HepG2 (cell line): ENCODE results near the gene SLC34A3. TPM values are rescaled to one million over a fixed set of nuclear protein-coding genes. Genes with fewer than 3 reads are reported as not detected.

Source experiments
- ADNP ChIP-seq: sonication (generic); formaldehyde crosslinking; IDR thresholded peaks from 2 replicates; pipeline ENCODE4 v1.4.0; 2020; ENCODE audit warnings: missing genetic modification reagents
- DR1 ChIP-seq: sonication (generic); formaldehyde crosslinking; IDR thresholded peaks from 2 replicates; pipeline ENCODE4 v1.8.0; 2021; ENCODE audit warnings: mild to moderate bottlenecking, missing genetic modification reagents, inconsistent platforms
- IRX3 ChIP-seq: sonication (generic); formaldehyde crosslinking; IDR thresholded peaks from 2 replicates; pipeline ENCODE4 v1.8.1; 2023; ENCODE audit warnings: mild to moderate bottlenecking, low read depth, missing genetic modification reagents, borderline replicate concordance
- MED8 ChIP-seq: sonication (generic); formaldehyde crosslinking; IDR thresholded peaks from 2 replicates; pipeline ENCODE4 v1.8.1; 2023; ENCODE audit warnings: mild to moderate bottlenecking, missing genetic modification reagents; ENCODE audit not compliant: insufficient replicate concordance
- NONO ChIP-seq, 2 experiments: fragments of 450-650 bp in 1 of 2; sonication (generic) in 1 of 2; formaldehyde crosslinking in 1 of 2; IDR thresholded peaks in 1 of 2; conservative IDR thresholded peaks in 1 of 2; 2 replicates each; pipeline versions ENCODE4 v1.6.1 to v1.8.0; 2017 to 2022; ENCODE audit warnings: mild to moderate bottlenecking in 1 of 2, missing genetic modification reagents in 1 of 2, moderate library complexity in 1 of 2
- SALL1 ChIP-seq: sonication (generic); formaldehyde crosslinking; IDR thresholded peaks from 2 replicates; pipeline ENCODE4 v1.8.0; 2022; ENCODE audit warnings: mild to moderate bottlenecking, missing genetic modification reagents
- TSC22D2 ChIP-seq: sonication (generic); formaldehyde crosslinking; IDR thresholded peaks from 2 replicates; pipeline ENCODE4 v1.5.1; 2020; ENCODE audit warnings: missing genetic modification reagents, mild to moderate bottlenecking, borderline replicate concordance
- ZFP62 ChIP-seq: sonication (generic); formaldehyde crosslinking; IDR thresholded peaks from 2 replicates; pipeline ENCODE4 v1.4.0; 2020; ENCODE audit warnings: missing genetic modification reagents
- ZNF234 ChIP-seq: sonication (generic); formaldehyde crosslinking; conservative IDR thresholded peaks from 2 replicates; pipeline ENCODE4 v1.5.1; 2020; ENCODE audit warnings: mild to moderate bottlenecking, missing genetic modification reagents
- ZNF274 ChIP-seq: sonication (generic); formaldehyde crosslinking; IDR thresholded peaks from 2 replicates; pipeline ENCODE4 v1.5.1; 2020; ENCODE audit warnings: mild to moderate bottlenecking, missing genetic modification reagents
- ZNF484 ChIP-seq: sonication (generic); formaldehyde crosslinking; IDR thresholded peaks from 2 replicates; pipeline ENCODE4 v1.5.1; 2020; ENCODE audit warnings: mild to moderate bottlenecking, low read depth, missing genetic modification reagents, borderline replicate concordance
- ZNF761 ChIP-seq: sonication (generic); formaldehyde crosslinking; conservative IDR thresholded peaks from 2 replicates; pipeline ENCODE4 v1.4.0; 2020; ENCODE audit warnings: mild to moderate bottlenecking, missing genetic modification reagents
- ZSCAN9 ChIP-seq: IDR thresholded peaks from 2 replicates; pipeline ENCODE4 v1.6.1; 2016; ENCODE audit warnings: borderline replicate concordance
- polyA plus RNA-seq, 8 experiments: library from polyadenylated mRNA; depleted of rRNA in 3 of 8; stranded (reverse) in 7 of 8; unstranded in 1 of 8; fragments of >200 nt; fragmentation: Illumina TruSeq in 4 of 8; extraction: Trizol in 4 of 8; gene quantifications; 2 replicates each; pipeline versions ENCODE4 v1.2.1 to v1.2.3, GENCODE V29; 2011 to 2016; ENCODE audit warnings: low read depth in 4 of 8, missing spikeins in 1 of 8, mixed read lengths in 1 of 8; ENCODE audit not compliant: insufficient read depth in 1 of 8
- total RNA-seq, 5 experiments: library from RNA; depleted of rRNA; stranded (reverse); fragments of >200 nt; fragmentation: Illumina TruSeq; extraction: Trizol; gene quantifications; 2 replicates each; pipeline ENCODE4 v1.2.3, GENCODE V29; 2016; ENCODE audit warnings: low read depth in 1 of 5
- TF ChIP-seq, protein P1 (sequence below): sonication (generic); formaldehyde crosslinking; IDR thresholded peaks from 2 replicates; pipeline ENCODE4 v1.5.1; 2020; ENCODE audit warnings: mild to moderate bottlenecking, missing genetic modification reagents, moderate library complexity
- TF ChIP-seq, protein P2 (sequence below): IDR thresholded peaks from 2 replicates; pipeline ENCODE4 v1.6.1; 2012; ENCODE audit warnings: inconsistent platforms
- TF ChIP-seq, protein P3 (sequence below): IDR thresholded peaks from 2 replicates; pipeline ENCODE4 v1.6.1; 2016; ENCODE audit warnings: missing compliant biosample characterization, missing genetic modification reagents, borderline replicate concordance
- TF ChIP-seq, protein P4 (sequence below): sonication (generic); formaldehyde crosslinking; IDR thresholded peaks from 2 replicates; pipeline ENCODE4 v1.5.1; 2020; ENCODE audit warnings: missing genetic modification reagents, mild to moderate bottlenecking, borderline replicate concordance
- TF ChIP-seq, protein P5 (sequence below): sonication (generic); formaldehyde crosslinking; IDR thresholded peaks from 2 replicates; pipeline ENCODE4 v1.4.0; 2020; ENCODE audit warnings: missing genetic modification reagents, mild to moderate bottlenecking, borderline replicate concordance

SLC34A3 gene
- total and polyA plus RNA-seq, 2 of the 13 experiments (the other 11 are each of a cell fraction or from before 2014, with no cell fraction given), result 0.07 to 1.0 TPM

DNA sequence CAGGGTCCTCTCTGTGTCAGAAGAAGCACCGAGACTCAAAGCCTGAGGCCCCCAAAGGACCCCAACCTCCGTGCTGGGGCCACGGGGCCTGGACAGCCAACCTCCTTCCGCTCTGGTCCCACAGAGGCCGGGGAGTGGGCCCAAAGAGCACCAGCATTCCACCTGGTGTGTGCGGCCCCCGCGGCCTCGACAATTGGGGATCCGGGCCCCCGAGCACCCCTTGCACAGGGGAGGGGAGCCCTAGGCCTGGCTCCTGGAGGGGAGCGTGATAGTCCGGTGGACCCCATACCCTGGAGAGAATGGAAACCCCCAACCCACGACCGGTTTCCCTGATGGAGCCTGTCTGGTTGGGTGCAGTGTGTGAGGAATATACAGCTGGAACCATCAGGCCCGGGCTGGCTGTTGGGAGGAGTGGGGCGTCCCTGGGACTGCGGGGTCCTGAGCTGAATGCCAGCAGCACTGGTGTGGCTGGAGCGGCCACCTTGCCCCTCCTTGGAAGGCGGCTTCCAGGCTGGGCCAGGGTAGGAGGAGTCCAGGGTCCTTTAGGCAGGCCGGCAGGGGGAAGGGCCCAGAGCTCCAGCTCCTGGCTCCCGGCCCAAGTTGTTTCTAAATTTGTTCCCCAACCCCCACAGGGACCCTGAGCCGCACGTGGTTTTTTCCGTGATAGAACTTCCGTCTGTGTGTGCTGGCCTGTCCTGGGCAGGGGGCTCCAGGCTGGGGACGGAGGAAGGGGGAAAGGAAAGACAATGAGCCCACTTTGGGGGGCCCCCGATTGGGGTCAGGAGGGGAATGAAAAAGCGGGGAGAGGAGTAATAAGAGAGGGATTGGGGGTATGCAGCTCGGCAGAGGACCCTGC is 46.0 kb downstream of the SLC34A3 start (continued):
- TF ChIP-seq, protein P1, sequence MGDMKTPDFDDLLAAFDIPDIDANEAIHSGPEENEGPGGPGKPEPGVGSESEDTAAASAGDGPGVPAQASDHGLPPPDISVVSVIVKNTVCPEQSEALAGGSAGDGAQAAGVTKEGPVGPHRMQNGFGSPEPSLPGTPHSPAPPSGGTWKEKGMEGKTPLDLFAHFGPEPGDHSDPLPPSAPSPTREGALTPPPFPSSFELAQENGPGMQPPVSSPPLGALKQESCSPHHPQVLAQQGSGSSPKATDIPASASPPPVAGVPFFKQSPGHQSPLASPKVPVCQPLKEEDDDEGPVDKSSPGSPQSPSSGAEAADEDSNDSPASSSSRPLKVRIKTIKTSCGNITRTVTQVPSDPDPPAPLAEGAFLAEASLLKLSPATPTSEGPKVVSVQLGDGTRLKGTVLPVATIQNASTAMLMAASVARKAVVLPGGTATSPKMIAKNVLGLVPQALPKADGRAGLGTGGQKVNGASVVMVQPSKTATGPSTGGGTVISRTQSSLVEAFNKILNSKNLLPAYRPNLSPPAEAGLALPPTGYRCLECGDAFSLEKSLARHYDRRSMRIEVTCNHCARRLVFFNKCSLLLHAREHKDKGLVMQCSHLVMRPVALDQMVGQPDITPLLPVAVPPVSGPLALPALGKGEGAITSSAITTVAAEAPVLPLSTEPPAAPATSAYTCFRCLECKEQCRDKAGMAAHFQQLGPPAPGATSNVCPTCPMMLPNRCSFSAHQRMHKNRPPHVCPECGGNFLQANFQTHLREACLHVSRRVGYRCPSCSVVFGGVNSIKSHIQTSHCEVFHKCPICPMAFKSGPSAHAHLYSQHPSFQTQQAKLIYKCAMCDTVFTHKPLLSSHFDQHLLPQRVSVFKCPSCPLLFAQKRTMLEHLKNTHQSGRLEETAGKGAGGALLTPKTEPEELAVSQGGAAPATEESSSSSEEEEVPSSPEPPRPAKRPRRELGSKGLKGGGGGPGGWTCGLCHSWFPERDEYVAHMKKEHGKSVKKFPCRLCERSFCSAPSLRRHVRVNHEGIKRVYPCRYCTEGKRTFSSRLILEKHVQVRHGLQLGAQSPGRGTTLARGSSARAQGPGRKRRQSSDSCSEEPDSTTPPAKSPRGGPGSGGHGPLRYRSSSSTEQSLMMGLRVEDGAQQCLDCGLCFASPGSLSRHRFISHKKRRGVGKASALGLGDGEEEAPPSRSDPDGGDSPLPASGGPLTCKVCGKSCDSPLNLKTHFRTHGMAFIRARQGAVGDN (CRISPR knock-in tag), result peak; percentile 5
- 0 out of 2 replicates have a peak, but pooled peaks have one; percentile 23 for TF ChIP-seq ZNF761
- no peak for TF ChIP-seq ZSCAN9 (CRISPR knock-in tag)
- TF ChIP-seq MED8, result peak; percentile 70
- TF ChIP-seq SALL1 (CRISPR knock-in tag), result no peak
- TF ChIP-seq ADNP (CRISPR knock-in tag), result no peak
- TF ChIP-seq, protein P2, sequence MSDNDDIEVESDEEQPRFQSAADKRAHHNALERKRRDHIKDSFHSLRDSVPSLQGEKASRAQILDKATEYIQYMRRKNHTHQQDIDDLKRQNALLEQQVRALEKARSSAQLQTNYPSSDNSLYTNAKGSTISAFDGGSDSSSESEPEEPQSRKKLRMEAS, result peak; percentile 79
- TF ChIP-seq ZFP62 (CRISPR knock-in tag), result no peak
- no peak for TF ChIP-seq ZNF484 (CRISPR knock-in tag)
- no peak for TF ChIP-seq ZNF234 (CRISPR knock-in tag)
- TF ChIP-seq IRX3 (CRISPR knock-in tag), result no peak
- TF ChIP-seq, protein P3, sequence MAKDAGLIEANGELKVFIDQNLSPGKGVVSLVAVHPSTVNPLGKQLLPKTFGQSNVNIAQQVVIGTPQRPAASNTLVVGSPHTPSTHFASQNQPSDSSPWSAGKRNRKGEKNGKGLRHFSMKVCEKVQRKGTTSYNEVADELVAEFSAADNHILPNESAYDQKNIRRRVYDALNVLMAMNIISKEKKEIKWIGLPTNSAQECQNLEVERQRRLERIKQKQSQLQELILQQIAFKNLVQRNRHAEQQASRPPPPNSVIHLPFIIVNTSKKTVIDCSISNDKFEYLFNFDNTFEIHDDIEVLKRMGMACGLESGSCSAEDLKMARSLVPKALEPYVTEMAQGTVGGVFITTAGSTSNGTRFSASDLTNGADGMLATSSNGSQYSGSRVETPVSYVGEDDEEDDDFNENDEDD, result 0 out of 2 replicates have a peak, but pooled peaks have one; percentile 2
- TF ChIP-seq TSC22D2 (CRISPR knock-in tag), result no peak
- TF ChIP-seq, protein P4, sequence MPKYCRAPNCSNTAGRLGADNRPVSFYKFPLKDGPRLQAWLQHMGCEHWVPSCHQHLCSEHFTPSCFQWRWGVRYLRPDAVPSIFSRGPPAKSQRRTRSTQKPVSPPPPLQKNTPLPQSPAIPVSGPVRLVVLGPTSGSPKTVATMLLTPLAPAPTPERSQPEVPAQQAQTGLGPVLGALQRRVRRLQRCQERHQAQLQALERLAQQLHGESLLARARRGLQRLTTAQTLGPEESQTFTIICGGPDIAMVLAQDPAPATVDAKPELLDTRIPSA, result peak; percentile 33; the same call in 1 of the 2 replicates
- 0 out of 2 replicates have a peak, but pooled peaks have one; percentile 9 for TF ChIP-seq ZNF274 (CRISPR knock-in tag)
- TF ChIP-seq NONO (IDR thresholded peaks at IDR 0.05), result no peak
- TF ChIP-seq NONO (CRISPR knock-in tag; conservative IDR thresholded peaks at IDR 0.05), result 0 out of 2 replicates have a peak, but pooled peaks have one; percentile 8
- TF ChIP-seq DR1 (CRISPR knock-in tag), result 0 out of 2 replicates have a peak, but pooled peaks have one; percentile 43
- TF ChIP-seq, protein P5, sequence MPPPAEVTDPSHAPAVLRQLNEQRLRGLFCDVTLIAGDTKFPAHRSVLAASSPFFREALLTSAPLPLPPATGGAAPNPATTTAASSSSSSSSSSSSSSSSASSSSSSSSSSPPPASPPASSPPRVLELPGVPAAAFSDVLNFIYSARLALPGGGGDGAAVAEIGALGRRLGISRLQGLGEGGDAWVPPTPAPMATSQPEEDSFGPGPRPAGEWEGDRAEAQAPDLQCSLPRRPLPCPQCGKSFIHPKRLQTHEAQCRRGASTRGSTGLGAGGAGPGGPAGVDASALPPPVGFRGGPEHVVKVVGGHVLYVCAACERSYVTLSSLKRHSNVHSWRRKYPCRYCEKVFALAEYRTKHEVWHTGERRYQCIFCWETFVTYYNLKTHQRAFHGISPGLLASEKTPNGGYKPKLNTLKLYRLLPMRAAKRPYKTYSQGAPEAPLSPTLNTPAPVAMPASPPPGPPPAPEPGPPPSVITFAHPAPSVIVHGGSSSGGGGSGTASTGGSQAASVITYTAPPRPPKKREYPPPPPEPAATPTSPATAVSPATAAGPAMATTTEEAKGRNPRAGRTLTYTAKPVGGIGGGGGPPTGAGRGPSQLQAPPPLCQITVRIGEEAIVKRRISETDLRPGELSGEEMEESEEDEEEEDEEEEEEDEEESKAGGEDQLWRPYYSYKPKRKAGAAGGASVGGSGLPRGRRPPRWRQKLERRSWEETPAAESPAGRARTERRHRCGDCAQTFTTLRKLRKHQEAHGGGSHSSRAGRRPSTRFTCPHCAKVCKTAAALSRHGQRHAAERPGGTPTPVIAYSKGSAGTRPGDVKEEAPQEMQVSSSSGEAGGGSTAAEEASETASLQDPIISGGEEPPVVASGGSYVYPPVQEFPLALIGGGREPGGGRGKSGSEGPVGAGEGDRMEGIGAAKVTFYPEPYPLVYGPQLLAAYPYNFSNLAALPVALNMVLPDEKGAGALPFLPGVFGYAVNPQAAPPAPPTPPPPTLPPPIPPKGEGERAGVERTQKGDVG (CRISPR knock-in tag), result peak; percentile 61; the same call in 1 of the 2 replicates
